HCT116 (cell line): ENCODE data around the gene TMEM132E. TPM values are rescaled to one million over a fixed set of nuclear protein-coding genes. Genes with fewer than 3 reads are reported as not detected.

ENCODE experiments used
- ATAC-seq: fragments of 200-7000 bp; cut with Tn5 transposase; 2 replicates; pipeline ENCODE4 v1.9.1; 2020; ENCODE audit warnings: mild to moderate bottlenecking, moderate library complexity
- BruUV-seq: library from RNA; stranded (reverse); fragments of 400-500 nt; replicated peaks from 2 replicates; lab custom pipeline; 2021; lab: Mats Ljungman, UMichigan
- CTCF ChIA-PET: fragments of 300-600 bp; sonication (Branson Sonifier 250); formaldehyde crosslinking; loops from one replicate; lab custom pipeline; 2021; ENCODE audit warnings: antibody characterized with exemption; lab: Charles Lee
- POLR2A ChIA-PET: fragments of 300-600, 350-600 bp; sonication (Branson Sonifier 250); formaldehyde crosslinking; loops from one replicate; lab custom pipeline; 2021; ENCODE audit warnings: antibody characterized with exemption; lab: Charles Lee
- RAD21 ChIA-PET, 2 experiments: fragments of 300-600 bp; sonication (Branson Sonifier 250); formaldehyde crosslinking; loops; one replicate each; lab custom pipeline; 2023; ENCODE audit warnings: low total read pairs in 2 of 2; ENCODE audit not compliant: uncharacterized antibody in 2 of 2, unreplicated experiment in 2 of 2, low non-redundant PET in 1 of 2; lab: Charles Lee
- DNase-seq: peaks from one replicate; pipeline ENCODE4 v3.0.0-alpha.2; 2010; ENCODE audit warnings: low read depth, low spot score
- H2AFZ ChIP-seq: fragments of 200-600 bp; shearing (Covaris generic), sonication (generic); 2 replicates; pipeline ENCODE4 v1.6.1; 2017; ENCODE audit warnings: low read depth, mixed run types, mixed read lengths, antibody characterized with exemption, low read length; ENCODE audit not compliant: poor library complexity, severe bottlenecking
- H3K27ac ChIP-seq: 2 replicates; pipeline ENCODE4 v1.5.1; 2012; ENCODE audit warnings: low read depth, low read length
- H3K27me3 ChIP-seq: fragments of 200-600 bp; sonication (generic); 2 replicates; pipeline ENCODE4 v1.6.1; 2016; ENCODE audit warnings: mixed run types, low read length, mixed read lengths; ENCODE audit not compliant: insufficient read depth
- H3K36me3 ChIP-seq, 2 experiments: fragments of 200-500 bp in 1 of 2; fragments of 200-600 bp in 1 of 2; sonication (Bioruptor generic) in 1 of 2; sonication (generic) in 1 of 2; 2 replicates each; pipeline versions ENCODE4 v1.5.1 to v1.6.1; 2014 to 2016; ENCODE audit warnings: low read length in 2 of 2, inconsistent platforms in 1 of 2, mixed read lengths in 1 of 2, mixed run types in 1 of 2; ENCODE audit not compliant: insufficient read depth in 2 of 2, control insufficient read depth in 1 of 2
- H3K4me1 ChIP-seq, 2 experiments: fragments of 200-600 bp in 1 of 2; sonication (generic) in 1 of 2; 2 replicates each; pipeline versions ENCODE4 v1.5.1 to v1.6.1; 2012 to 2017; ENCODE audit warnings: low read length in 2 of 2, inconsistent platforms in 1 of 2, mild to moderate bottlenecking in 1 of 2, mixed read lengths in 1 of 2, mixed run types in 1 of 2, moderate library complexity in 1 of 2; ENCODE audit not compliant: insufficient read depth in 2 of 2, control insufficient read depth in 1 of 2
- H3K4me2 ChIP-seq: fragments of 200-600 bp; sonication (generic); 2 replicates; pipeline ENCODE4 v1.6.1; 2017; ENCODE audit warnings: mixed run types, low read length, mixed read lengths
- H3K4me3 ChIP-seq, 2 experiments: fragments of 200-600 bp in 1 of 2; sonication (generic) in 1 of 2; replicated peaks in 1 of 2; 2 replicates each; pipeline ENCODE4 v1.5.1; 2011 to 2016; ENCODE audit warnings: low read length in 2 of 2, control low read depth in 1 of 2, low read depth in 1 of 2, mild to moderate bottlenecking in 1 of 2, mixed read lengths in 1 of 2, mixed run types in 1 of 2
- H3K79me2 ChIP-seq: fragments of 200-600 bp; sonication (generic); 2 replicates; pipeline ENCODE4 v1.6.1; 2017; ENCODE audit warnings: mild to moderate bottlenecking, mixed run types, low read length, moderate library complexity, mixed read lengths; ENCODE audit not compliant: insufficient read depth
- H3K9ac ChIP-seq: fragments of 200-600 bp; sonication (generic); 2 replicates; pipeline ENCODE4 v1.6.1; 2016; ENCODE audit warnings: low read length, mixed read lengths
- H3K9me2 ChIP-seq: fragments of 200-600 bp; sonication (generic), shearing (Covaris generic); 2 replicates; pipeline ENCODE4 v1.6.1; 2017; ENCODE audit warnings: mixed run types, mild to moderate bottlenecking, moderate library complexity; ENCODE audit not compliant: insufficient read depth
- H3K9me3 ChIP-seq, 2 experiments: fragments of 200-500 bp in 1 of 2; fragments of 200-600 bp in 1 of 2; sonication (Bioruptor generic) in 1 of 2; sonication (generic) in 1 of 2; 2 replicates each; pipeline ENCODE4 v1.6.1; 2014 to 2017; ENCODE audit warnings: low read length in 2 of 2, mixed read lengths in 2 of 2, inconsistent platforms in 1 of 2, low read depth in 1 of 2, mild to moderate bottlenecking in 1 of 2, mixed run types in 1 of 2, moderate library complexity in 1 of 2; ENCODE audit not compliant: control insufficient read depth in 1 of 2, insufficient read depth in 1 of 2
- H4K20me1 ChIP-seq: fragments of 200-600 bp; sonication (generic), shearing (Covaris generic); 2 replicates; pipeline ENCODE4 v1.6.1; 2017; ENCODE audit warnings: mixed run types, mild to moderate bottlenecking, moderate library complexity; ENCODE audit not compliant: insufficient read depth
- ATF3 ChIP-seq: IDR thresholded peaks from 2 replicates; pipeline ENCODE4 v1.6.1; 2012
- CBX3 ChIP-seq: IDR thresholded peaks from 2 replicates; pipeline ENCODE4 v1.6.1; 2012; ENCODE audit warnings: low read depth
- CEBPB ChIP-seq: IDR thresholded peaks from 2 replicates; pipeline ENCODE4 v1.6.1; 2012; ENCODE audit warnings: low read depth
- CTCF ChIP-seq, 3 experiments: fragments of 200-600 bp in 1 of 3; sonication (generic) in 1 of 3; IDR thresholded peaks in 2 of 3; conservative IDR thresholded peaks in 1 of 3; 2 replicates each; pipeline ENCODE4 v1.5.1; 2012 to 2017; ENCODE audit warnings: low read depth in 2 of 3, low read length in 2 of 3, antibody characterized with exemption in 1 of 3, borderline replicate concordance in 1 of 3, control low read depth in 1 of 3, mild to moderate bottlenecking in 1 of 3, mixed read lengths in 1 of 3, mixed run types in 1 of 3, moderate library complexity in 1 of 3; ENCODE audit not compliant: insufficient read depth in 1 of 3
- ELF1 ChIP-seq: IDR thresholded peaks from 2 replicates; pipeline ENCODE4 v1.6.1; 2012; ENCODE audit warnings: low read depth, borderline replicate concordance
- EZH2phosphoT487 ChIP-seq: fragments of 200-600 bp; IDR thresholded peaks from 2 replicates; pipeline ENCODE4 v1.6.1; 2018; ENCODE audit warnings: antibody characterized with exemption, borderline replicate concordance
- FOSL1 ChIP-seq: IDR thresholded peaks from 2 replicates; pipeline ENCODE4 v1.6.1; 2012; ENCODE audit warnings: low read depth
- JUND ChIP-seq: IDR thresholded peaks from 2 replicates; pipeline ENCODE4 v1.6.1; 2012
- MAX ChIP-seq: IDR thresholded peaks from 2 replicates; pipeline ENCODE4 v1.6.1; 2012
- POLR2A ChIP-seq: IDR thresholded peaks from 2 replicates; pipeline ENCODE4 v1.7.0; 2011; ENCODE audit warnings: borderline replicate concordance; ENCODE audit not compliant: insufficient read depth, insufficient read length; ENCODE audit errors: extremely low read depth
- POLR2AphosphoS5 ChIP-seq: IDR thresholded peaks from 2 replicates; pipeline ENCODE4 v1.6.1; 2011; ENCODE audit warnings: mild to moderate bottlenecking, low read depth, low read length, moderate library complexity
- RAD21 ChIP-seq: IDR thresholded peaks from 2 replicates; pipeline ENCODE4 v1.6.1; 2012; ENCODE audit warnings: low read depth, mild to moderate bottlenecking
- REST ChIP-seq: IDR thresholded peaks from 2 replicates; pipeline ENCODE4 v1.6.1; 2012; ENCODE audit warnings: low read depth
- SIN3A ChIP-seq: IDR thresholded peaks from 2 replicates; pipeline ENCODE4 v1.6.1; 2012; ENCODE audit warnings: low read depth
- YY1 ChIP-seq: IDR thresholded peaks from 2 replicates; pipeline ENCODE4 v1.6.1; 2011; ENCODE audit warnings: low read length, low read depth, moderate library complexity, mild to moderate bottlenecking; ENCODE audit not compliant: insufficient replicate concordance; ENCODE audit errors: extremely low read depth
- ZBTB33 ChIP-seq: IDR thresholded peaks from 2 replicates; pipeline ENCODE4 v1.6.1; 2011; ENCODE audit warnings: mild to moderate bottlenecking, low read length, moderate library complexity; ENCODE audit not compliant: insufficient replicate concordance; ENCODE audit errors: extremely low read depth
- ZNF274 ChIP-seq: fragments of 200-500 bp; sonication (Bioruptor generic); IDR thresholded peaks from 2 replicates; pipeline ENCODE4 v1.6.1; 2014; ENCODE audit warnings: mild to moderate bottlenecking, low read depth, low read length, inconsistent platforms
- intact Hi-C: fragments of 100-400 bp; cut with micrococcal nuclease; formaldehyde crosslinking; loops from 2 replicates; pipeline ENCODE4 v1.10.0; 2022
- total RNA-seq: library from RNA; stranded (reverse); gene quantifications from one replicate; pipeline ENCODE4 v1.2.1, GENCODE V29; 2021; ENCODE audit not compliant: unreplicated experiment

TMEM132E gene
- total RNA-seq, 1 experiment from 2014 or later, result not detected

GRCh38 chr17:34549966-34550365 is 29.4 kb upstream of the TMEM132E start:
- CTCF ChIA-PET, result no interaction called here
- H3K27me3 ChIP-seq, result peaks cover 67% of the 10 kb centered on the region
- H3K9ac ChIP-seq, result no peak overlapping the region
- H3K79me2 ChIP-seq, result no peaks in the 10 kb centered on the region
- no peak overlapping the region for H3K27ac ChIP-seq
- POLR2A ChIA-PET, result no interaction called here
- RAD21 ChIA-PET, result no interaction called here
- no peaks in the 10 kb centered on the region for H3K4me1 ChIP-seq
- TF ChIP-seq ZBTB33 (no peak), ATF3 (no peak), JUND (no peak), CTCF (IDR thresholded peaks at IDR 0.05 in 2 of 3, conservative IDR thresholded peaks at IDR 0.05 in 1 of 3; ENCODE audit: borderline replicate concordance in 1 of 3, insufficient read depth in 1 of 3, low read depth in 2 of 3, low read length in 2 of 3) (no peak), CBX3 (no peak), ZNF274 (no peak), SIN3A (no peak), RAD21 (no peak), POLR2AphosphoS5 (no peak), YY1 (no peak), REST (no peak), EZH2phosphoT487 (no peak), MAX (no peak), POLR2A (no peak), FOSL1 (no peak), ELF1 (no peak), CEBPB (no peak)
- no peaks in the 10 kb centered on the region for H3K9me3 ChIP-seq
- no peak overlapping the region for H2AFZ ChIP-seq
- H3K36me3 ChIP-seq, result no peaks in the 10 kb centered on the region
- no TSS peak for BruUV-seq
- no peaks in the 10 kb centered on the region for H3K9me2 ChIP-seq
- intact Hi-C loops, result loop anchor here (10.0 kb wide), 1 partner anchor 1195 kb away; no protein-coding TSS in a partner anchor
- H3K4me3 ChIP-seq, result no peak overlapping the region
- ATAC-seq, result no peak
- DNase-seq, result no peak
- H3K4me2 ChIP-seq, result no peak overlapping the region
- H4K20me1 ChIP-seq, result no peaks in the 10 kb centered on the region
